Activated CD4-positive, alpha-beta T cell treated with anti-CD3 and anti-CD28 coated beads, Interleukin-2, amount 50 U/mL, for 1 hour (primary cell): ENCODE data around the gene TCOF1.
A peak's percentile ranks its signal among the peaks of the same experiment; 100 is the strongest.

Experiments
- DNase-seq: peaks from one replicate; pipeline ENCODE4 v3.0.0-alpha.2; 2020

The TCOF1 gene

DNA sequence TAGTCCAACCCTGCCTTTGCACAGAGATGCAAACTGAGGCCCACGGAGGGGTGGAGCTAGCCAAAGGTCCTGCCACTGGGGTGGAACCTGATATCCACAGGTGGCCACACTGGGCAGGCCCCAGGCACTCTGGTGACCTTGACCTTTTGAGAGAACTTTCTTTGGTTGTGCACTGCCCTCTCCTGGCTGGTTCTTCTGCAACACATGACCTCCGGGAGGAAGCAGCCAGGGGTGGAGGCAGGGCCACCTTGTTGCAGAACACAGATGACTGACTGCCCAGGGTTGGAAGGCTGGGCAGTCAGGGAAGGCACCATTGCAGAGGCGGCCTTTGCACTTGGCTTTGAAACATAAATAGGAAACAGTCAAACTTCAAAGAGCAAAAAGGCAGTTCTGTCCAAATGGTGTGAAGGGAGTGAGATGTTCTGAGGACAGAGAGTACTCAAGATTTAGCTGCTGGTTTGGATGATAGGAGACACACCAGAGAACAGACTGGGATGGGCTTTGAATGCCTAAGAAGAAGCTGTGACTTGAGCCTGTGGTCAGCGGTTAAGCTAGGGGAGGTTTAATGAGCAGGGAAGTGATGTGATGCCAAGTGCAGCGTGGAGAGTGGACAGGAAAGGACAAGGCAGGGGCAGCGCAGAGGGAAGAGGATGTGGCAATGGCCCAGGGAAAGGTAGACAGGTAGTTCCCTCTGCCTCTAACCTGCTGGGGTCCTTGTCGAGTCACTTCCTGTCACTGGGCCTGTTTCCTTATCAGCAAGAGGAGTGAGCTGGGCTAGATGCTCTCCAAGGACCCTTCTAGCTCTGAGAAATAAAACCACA lies 6.8 kb upstream of the TCOF1 start:
- DNase-seq, result peak; percentile 30

DNA sequence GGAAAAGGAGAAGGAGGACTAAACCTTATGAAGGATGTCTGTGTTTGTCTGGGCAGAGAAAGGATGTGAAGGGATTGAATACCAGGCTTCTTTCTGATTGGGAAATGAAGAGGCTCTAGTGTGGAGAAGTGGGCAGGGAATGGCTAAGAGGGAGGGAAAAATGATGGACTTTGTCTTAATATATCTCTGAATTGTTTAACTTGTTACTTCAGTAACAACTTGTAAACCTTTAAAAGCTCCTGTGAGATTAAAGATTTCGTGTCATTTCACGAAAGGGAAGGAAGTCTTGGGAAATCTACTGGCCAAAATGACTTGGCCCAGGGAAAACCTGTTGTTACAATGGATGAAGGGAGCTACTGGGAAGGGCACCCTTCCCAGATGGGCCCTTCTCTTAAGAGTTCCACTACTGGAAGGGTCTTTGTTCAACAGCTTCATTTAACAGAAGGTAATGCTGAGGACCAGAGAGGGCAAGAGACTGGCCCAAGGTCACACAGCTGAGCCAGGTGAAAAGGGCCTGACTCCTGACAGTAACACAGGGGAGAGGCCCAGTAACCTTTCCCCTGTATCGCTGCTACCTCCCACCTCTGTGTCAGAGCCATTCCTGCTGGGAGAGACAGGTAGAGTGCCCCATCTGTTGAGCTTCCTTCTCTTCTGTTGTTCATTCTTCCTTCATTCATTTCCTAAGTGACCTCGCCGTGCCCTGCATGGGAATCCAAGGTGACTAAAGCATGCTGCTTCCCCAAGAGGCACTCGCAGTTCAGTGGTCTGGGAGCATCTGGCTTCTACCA lies 5.1 kb upstream of the TCOF1 start:
- no peak for DNase-seq

- no peak for DNase-seq
These were observed 4.3 kb upstream of the TCOF1 start for GRCh38 chr5:150353032-150353675.

DNA sequence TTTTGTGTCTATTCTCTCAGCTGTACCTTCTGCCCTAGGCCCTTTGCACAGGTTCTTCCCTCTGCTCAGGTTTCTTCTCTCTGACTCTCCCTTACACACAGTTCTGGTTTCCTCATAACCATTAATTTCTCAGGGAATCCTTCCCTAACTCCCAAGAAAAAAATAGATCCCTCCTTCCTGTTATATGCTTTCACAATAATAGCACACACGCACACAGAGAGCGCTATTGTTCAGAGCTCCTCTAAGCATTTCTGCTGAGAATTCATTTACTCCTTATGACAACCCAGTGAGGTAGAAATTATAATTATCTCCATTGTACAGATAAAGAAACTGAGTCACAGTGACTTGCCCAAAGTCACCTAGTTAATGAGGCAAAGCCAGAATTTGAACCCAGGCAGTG lies 1.7 kb upstream of the TCOF1 start:
- DNase-seq, result no peak

GRCh38 chr5:150356575-150357294 lies 762 bp upstream of the TCOF1 start:
- DNase-seq, result no peak

- DNase-seq, result no peak
These were observed 981 bp downstream of the TCOF1 start for GRCh38 chr5:150358261-150359095.

DNA sequence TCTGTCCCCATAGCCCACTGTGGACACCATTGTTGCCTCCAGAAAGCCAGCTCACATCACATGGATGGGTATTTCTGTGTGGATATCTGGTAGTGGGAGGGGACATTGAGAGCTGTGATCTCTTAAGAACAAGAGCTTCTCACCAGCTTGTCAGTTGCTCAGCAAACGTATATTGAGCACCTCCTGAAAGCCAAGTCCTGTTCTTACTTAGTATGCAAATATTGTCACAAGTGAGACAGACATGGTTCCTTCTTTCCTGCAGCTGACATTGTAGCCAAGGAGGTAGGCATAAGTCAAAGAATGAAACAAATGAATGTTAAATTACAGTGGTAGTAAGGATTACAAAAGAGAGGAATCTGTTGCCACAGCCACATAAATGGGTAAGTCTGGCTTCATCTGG lies 3.8 kb downstream of the TCOF1 start:
- DNase-seq, result no peak

- DNase-seq, result no peak
These were observed 5.7 kb downstream of the TCOF1 start for GRCh38 chr5:150363185-150363584.

DNA sequence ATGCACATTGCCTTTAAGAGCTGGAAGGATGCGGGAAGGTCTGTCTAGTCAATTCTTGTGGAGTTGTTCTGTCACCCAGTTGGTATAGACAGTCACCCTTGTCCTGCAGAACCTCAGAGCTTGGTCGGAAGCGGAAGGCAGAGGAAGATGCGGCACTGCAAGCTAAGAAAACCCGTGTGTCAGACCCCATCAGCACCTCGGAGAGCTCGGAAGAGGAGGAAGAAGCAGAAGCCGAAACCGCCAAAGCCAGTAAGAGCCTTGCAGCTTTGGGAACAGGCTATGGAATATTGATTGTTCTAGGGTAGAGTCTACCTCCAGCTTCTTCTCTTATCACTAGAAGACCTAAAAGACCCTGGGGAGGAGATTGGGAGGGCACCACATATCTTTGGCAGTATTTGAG lies 6.5 kb downstream of the TCOF1 start:
- DNase-seq, result no peak

- DNase-seq, result no peak
These were observed 11.0 kb downstream of the TCOF1 start for GRCh38 chr5:150368526-150368925.

DNA sequence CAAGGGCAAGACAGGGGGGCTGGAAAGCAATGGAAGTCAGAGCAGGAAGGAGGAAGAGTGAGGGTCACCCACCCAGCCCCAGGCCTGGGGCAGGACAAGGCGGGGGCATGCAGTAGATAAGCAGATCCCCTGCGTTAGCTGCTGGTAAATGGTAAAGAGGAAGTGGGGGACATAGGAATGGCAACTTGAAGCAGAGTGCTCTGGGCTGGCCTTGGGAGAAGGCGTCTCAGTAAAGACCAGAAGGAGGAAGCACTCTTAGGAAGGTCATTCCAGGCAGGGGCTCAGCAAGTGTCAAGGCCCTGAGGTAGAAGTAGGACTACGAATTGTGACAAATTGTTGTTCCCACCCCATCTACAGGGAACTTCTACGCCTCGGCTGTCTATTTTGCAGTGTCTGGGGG lies 15.1 kb downstream of the TCOF1 start:
- no peak for DNase-seq

GRCh38 chr5:150374651-150375050 lies 17.2 kb downstream of the TCOF1 start:
- no peak for DNase-seq

- DNase-seq, result no peak
These were observed 19.6 kb downstream of the TCOF1 start for GRCh38 chr5:150376799-150377771.

DNA sequence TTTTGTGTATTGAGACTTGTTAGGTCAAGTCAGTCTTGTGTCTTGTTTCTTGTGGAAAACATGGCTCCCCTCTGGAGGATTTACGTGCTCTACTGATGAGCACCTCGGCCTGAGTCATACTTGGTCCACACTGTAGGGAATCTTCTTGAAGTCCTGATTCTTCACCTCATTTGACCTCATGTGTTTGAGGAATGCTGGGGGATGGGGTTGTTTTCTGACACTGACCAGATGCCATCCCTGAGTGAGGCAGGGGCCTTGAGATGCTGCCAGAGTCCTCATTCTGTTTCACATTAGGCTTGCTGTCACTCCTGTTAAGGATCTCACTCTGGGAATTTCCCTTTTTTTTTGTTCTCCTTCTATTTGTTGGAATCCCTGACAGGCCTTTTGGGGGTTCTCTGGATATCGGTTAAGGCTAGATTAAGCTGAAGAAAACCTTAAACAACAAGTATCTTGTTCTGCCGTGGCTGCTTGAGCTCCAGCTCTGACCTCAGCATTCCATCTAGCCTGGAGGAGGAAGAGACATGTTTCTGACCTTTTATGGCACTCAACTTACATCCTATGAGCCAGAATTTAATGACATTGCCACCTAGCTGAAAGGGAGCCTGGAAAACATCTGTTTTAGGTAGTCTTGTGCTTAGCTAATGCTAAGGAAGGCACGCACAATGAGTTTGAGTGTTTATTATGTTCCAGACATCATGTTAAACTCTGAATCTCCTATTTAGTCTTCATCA lies 20.6 kb downstream of the TCOF1 start:
- DNase-seq, result no peak

GRCh38 chr5:150384701-150385100 lies 27.2 kb downstream of the TCOF1 start:
- no peak for DNase-seq

- no peak for DNase-seq
These were observed 28.7 kb downstream of the TCOF1 start for GRCh38 chr5:150386024-150386855.

- DNase-seq, result no peak
These were observed 32.2 kb downstream of the TCOF1 start for GRCh38 chr5:150389531-150390266.

DNA sequence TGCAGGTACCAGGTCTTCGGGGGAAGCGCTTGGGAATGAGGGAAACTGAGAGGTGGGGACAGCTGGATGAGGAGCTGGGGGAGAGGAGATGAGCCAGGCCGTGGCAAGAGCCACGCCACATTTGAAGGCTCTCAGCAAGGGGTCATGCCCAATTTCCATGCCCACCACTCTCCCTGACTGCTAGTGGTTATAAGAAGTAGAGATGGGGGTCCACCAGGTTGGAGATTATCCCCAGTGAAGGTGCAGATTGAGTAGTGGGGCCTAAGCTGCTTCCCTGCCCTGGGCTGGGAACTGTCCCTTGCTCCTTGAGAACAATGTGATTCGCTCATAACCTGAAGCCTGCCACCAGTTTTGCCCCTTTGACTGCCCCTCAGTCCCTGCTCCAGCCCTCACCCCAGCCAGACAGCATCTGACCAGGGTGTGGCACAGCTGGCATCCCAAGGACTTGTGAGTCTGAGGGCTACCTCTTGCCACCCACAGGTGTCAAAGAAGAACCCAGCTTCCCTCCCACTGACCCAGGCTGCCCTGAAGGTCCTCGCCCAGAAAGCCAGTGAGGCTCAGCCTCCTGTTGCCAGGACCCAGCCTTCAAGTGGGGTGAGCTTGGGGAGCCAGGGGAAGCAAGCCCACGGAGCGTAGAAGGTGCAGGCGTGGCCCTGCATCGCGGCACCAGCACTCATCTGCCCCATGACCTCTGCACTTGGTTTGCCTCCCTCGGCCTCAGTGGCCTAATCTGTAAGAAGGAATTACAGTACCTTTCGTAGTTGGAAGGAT lies 33.8 kb downstream of the TCOF1 start:
- DNase-seq, result no peak
